H1 (cell line): Measurements from ENCODE around the gene KANSL3. TPM values are rescaled to one million over a fixed set of nuclear protein-coding genes. Genes with fewer than 3 reads are reported as not detected.

Source experiments
- CTCF ChIA-PET: fragments of 300-600 bp; sonication (Branson Sonifier 250); formaldehyde crosslinking; loops from one replicate; lab custom pipeline; 2021; ENCODE audit not compliant: partially characterized antibody; lab: Charles Lee
- POLR2A ChIA-PET: fragments of 300-600 bp; sonication (Branson Sonifier 250); formaldehyde crosslinking; loops from one replicate; lab custom pipeline; 2021; ENCODE audit warnings: inconsistent platforms; ENCODE audit not compliant: partially characterized antibody; lab: Charles Lee
- DNase-seq, 2 experiments: peaks; one replicate each; pipeline versions ENCODE4 v3.0.0 to v3.0.0-alpha.2; 2010 to 2022; ENCODE audit warnings: low spot score in 2 of 2, low read depth in 1 of 2, mixed read lengths in 1 of 2
- FAIRE-seq: peaks from 2 replicates; lab custom pipeline; 2011; peaks lifted over from hg19 to GRCh38; lab: Jason Lieb, UNC
- H2AFZ ChIP-seq: 2 replicates; pipeline ENCODE4 v1.8.1; 2012; ENCODE audit warnings: low read length, inconsistent platforms
- H2AK5ac ChIP-seq: 2 replicates; pipeline ENCODE4 v1.6.1; 2013; ENCODE audit warnings: low read depth, low read length
- H2BK120ac ChIP-seq: replicated peaks from 2 replicates; pipeline ENCODE3; 2013; ENCODE audit warnings: low read depth, low read length, inconsistent platforms
- H2BK12ac ChIP-seq: 2 replicates; pipeline ENCODE4 v1.6.1; 2013; ENCODE audit warnings: low read depth, low read length
- H2BK15ac ChIP-seq: 2 replicates; pipeline ENCODE4 v1.6.1; 2013; ENCODE audit warnings: low read length
- H2BK20ac ChIP-seq: 2 replicates; pipeline ENCODE4 v1.6.1; 2013; ENCODE audit warnings: low read length
- H2BK5ac ChIP-seq: 2 replicates; pipeline ENCODE4 v1.6.1; 2013; ENCODE audit warnings: low read depth, low read length
- H3K14ac ChIP-seq: 2 replicates; pipeline ENCODE4 v1.6.1; 2013; ENCODE audit warnings: inconsistent platforms; ENCODE audit not compliant: insufficient read length
- H3K18ac ChIP-seq: 2 replicates; pipeline ENCODE4 v1.6.1; 2013; ENCODE audit warnings: low read length; ENCODE audit errors: extremely low read depth
- H3K23ac ChIP-seq: 2 replicates; pipeline ENCODE4 v1.6.1; 2013; ENCODE audit warnings: inconsistent platforms; ENCODE audit not compliant: insufficient read length
- H3K23me2 ChIP-seq: 2 replicates; pipeline ENCODE4 v1.6.1; 2013; ENCODE audit warnings: low read depth, low read length
- H3K27ac ChIP-seq: 2 replicates; pipeline ENCODE4 v1.6.1; 2011; ENCODE audit warnings: low read depth, low read length, inconsistent platforms
- H3K27me3 ChIP-seq, 4 experiments: replicated peaks in 1 of 4; 1 replicate in 1 of 4; 2 replicates in 3 of 4; pipeline versions ENCODE4 v1.6.1 to v1.8.1; 2011 to 2013; ENCODE audit warnings: low read length in 3 of 4, mild to moderate bottlenecking in 3 of 4, inconsistent platforms in 2 of 4, mixed read lengths in 2 of 4, moderate library complexity in 1 of 4; ENCODE audit not compliant: control insufficient read depth in 3 of 4, insufficient read depth in 3 of 4; ENCODE audit errors: extremely low read depth in 1 of 4
- H3K36me3 ChIP-seq, 4 experiments: 2 replicates each; pipeline versions ENCODE4 v1.6.1 to v1.8.1; 2011 to 2013; ENCODE audit warnings: mild to moderate bottlenecking in 4 of 4, low read length in 3 of 4, moderate library complexity in 2 of 4, control low read depth in 1 of 4, inconsistent platforms in 1 of 4; ENCODE audit not compliant: insufficient read depth in 4 of 4, control insufficient read depth in 2 of 4
- H3K4ac ChIP-seq: replicated peaks from 2 replicates; pipeline ENCODE3; 2013; ENCODE audit warnings: low read length, low read depth, mixed read lengths, inconsistent platforms; ENCODE audit not compliant: insufficient read length
- H3K4me1 ChIP-seq, 4 experiments: replicated peaks in 1 of 4; 1 replicate in 1 of 4; 2 replicates in 3 of 4; pipeline versions ENCODE4 v1.6.1 to v1.8.1; 2011 to 2013; ENCODE audit warnings: low read length in 3 of 4, inconsistent platforms in 2 of 4, mixed read lengths in 1 of 4; ENCODE audit not compliant: insufficient read depth in 4 of 4, control insufficient read depth in 3 of 4
- H3K4me2 ChIP-seq, 2 experiments: 2 replicates each; pipeline versions ENCODE4 v1.6.1 to v1.8.1; 2011 to 2013; ENCODE audit warnings: low read depth in 2 of 2, low read length in 2 of 2, control low read depth in 1 of 2, inconsistent platforms in 1 of 2, mild to moderate bottlenecking in 1 of 2; ENCODE audit not compliant: insufficient read depth in 1 of 2
- H3K4me3 ChIP-seq, 4 experiments: fragments of 200-600, 300-600 bp in 1 of 4; sonication (generic), shearing (Covaris generic), sonication (Bioruptor Twin) in 1 of 4; 2 replicates each; pipeline versions ENCODE4 v1.5.1 to v1.8.1; 2011 to 2016; ENCODE audit warnings: low read length in 4 of 4, low read depth in 3 of 4, control low read depth in 2 of 4, inconsistent platforms in 2 of 4, mild to moderate bottlenecking in 2 of 4, mixed read lengths in 1 of 4, moderate library complexity in 1 of 4; ENCODE audit not compliant: insufficient read depth in 2 of 4; ENCODE audit errors: extremely low read depth in 1 of 4
- H3K56ac ChIP-seq: replicated peaks from 2 replicates; pipeline ENCODE3; 2013; ENCODE audit warnings: low read depth, mild to moderate bottlenecking, mixed read lengths, low read length, inconsistent platforms; ENCODE audit not compliant: insufficient read length
- H3K79me1 ChIP-seq: 2 replicates; pipeline ENCODE4 v1.6.1; 2013; ENCODE audit warnings: low read depth, low read length, control low read depth
- H3K79me2 ChIP-seq, 2 experiments: 2 replicates each; pipeline versions ENCODE4 v1.6.1 to v1.8.1; 2012 to 2013; ENCODE audit warnings: low read length in 2 of 2, mild to moderate bottlenecking in 2 of 2, inconsistent platforms in 1 of 2; ENCODE audit not compliant: insufficient read depth in 2 of 2, control insufficient read depth in 1 of 2
- H3K9ac ChIP-seq, 4 experiments: replicated peaks in 1 of 4; 1 replicate in 1 of 4; 2 replicates in 3 of 4; pipeline versions ENCODE4 v1.6.1 to v1.8.1; 2011 to 2013; ENCODE audit warnings: low read depth in 3 of 4, low read length in 3 of 4, control low read depth in 2 of 4, mild to moderate bottlenecking in 2 of 4, moderate library complexity in 2 of 4, inconsistent platforms in 1 of 4; ENCODE audit errors: extremely low read depth in 1 of 4
- H3K9me3 ChIP-seq, 2 experiments: 2 replicates each; pipeline versions ENCODE4 v1.6.1 to v1.8.1; 2012 to 2013; ENCODE audit warnings: mild to moderate bottlenecking in 2 of 2, moderate library complexity in 2 of 2, control low read depth in 1 of 2, inconsistent platforms in 1 of 2, low read depth in 1 of 2, low read length in 1 of 2, mixed read lengths in 1 of 2; ENCODE audit not compliant: insufficient read depth in 2 of 2
- H4K20me1 ChIP-seq, 2 experiments: replicated peaks in 1 of 2; 2 replicates each; pipeline versions ENCODE3 to v1.8.1; 2011 to 2013; ENCODE audit warnings: inconsistent platforms in 2 of 2, low read length in 2 of 2, mild to moderate bottlenecking in 1 of 2; ENCODE audit not compliant: insufficient read depth in 2 of 2, control insufficient read depth in 1 of 2
- H4K5ac ChIP-seq: 2 replicates; pipeline ENCODE4 v1.6.1; 2013; ENCODE audit warnings: low read length, low read depth, mixed read lengths, inconsistent platforms; ENCODE audit not compliant: insufficient read length
- H4K8ac ChIP-seq: 2 replicates; pipeline ENCODE4 v1.8.0; 2013; ENCODE audit warnings: mild to moderate bottlenecking, moderate library complexity, low read length, inconsistent platforms; ENCODE audit not compliant: insufficient read depth; ENCODE audit errors: extremely low read depth
- H4K91ac ChIP-seq: replicated peaks from 2 replicates; pipeline ENCODE3; 2013; ENCODE audit warnings: low read length, mixed read lengths, inconsistent platforms; ENCODE audit not compliant: insufficient read length
- EGR1 ChIP-seq: IDR thresholded peaks from 2 replicates; pipeline ENCODE4 v1.6.1; 2011; ENCODE audit warnings: low read depth, low read length, borderline replicate concordance
- KDM1A ChIP-seq: fragments of 200-600, 300-600 bp; sonication (generic); IDR thresholded peaks from 2 replicates; pipeline ENCODE4 v1.7.1; 2016; ENCODE audit warnings: mild to moderate bottlenecking, low read length, borderline replicate concordance
- SIN3A ChIP-seq, 2 experiments: IDR thresholded peaks in 1 of 2; conservative IDR thresholded peaks in 1 of 2; 2 replicates each; pipeline ENCODE4 v1.6.1; 2011 to 2012; ENCODE audit warnings: low read length in 2 of 2, improper control_type of control experiment in 1 of 2, low read depth in 1 of 2, mild to moderate bottlenecking in 1 of 2
- WGBS, 2 experiments: shearing (Covaris generic) in 1 of 2; methylation state at CpG; one replicate each; pipeline versions ENCODE4 v1.1.6 to v1.1.7; 2013 to 2015; ENCODE audit warnings: low lambda C conversion rate in 2 of 2, mixed read lengths in 2 of 2, inconsistent platforms in 1 of 2, low coverage in 1 of 2, missing lambda C conversion rate in 1 of 2; ENCODE audit not compliant: insufficient replicate concordance in 2 of 2, insufficient coverage in 1 of 2, insufficient read length in 1 of 2; ENCODE audit errors: extremely low coverage in 1 of 2, missing lambda C conversion rate in 1 of 2; 5-methylcytosine and 5-hydroxymethylcytosine counted together
- polyA plus RNA-seq, 7 experiments: library from polyadenylated mRNA; depleted of rRNA in 3 of 7; stranded (reverse) in 5 of 7; unstranded in 2 of 7; fragments of >200 nt in 5 of 7; fragments of 200-250 nt in 2 of 7; gene quantifications; 1 replicate in 5 of 7; 2 replicates in 1 of 7; 4 replicates in 1 of 7; pipeline versions ENCODE4 v1.2.1 to v1.2.3, GENCODE V29; 2011 to 2013; ENCODE audit warnings: missing spikeins in 2 of 7, mixed read lengths in 2 of 7
- total RNA-seq: library from RNA; stranded (reverse); fragmentation: NEBNext Ultra II Directional; extraction: Animal tissue kit (Norgen Biotek cat#: 25700); gene quantifications from 2 replicates; pipeline ENCODE4 v1.2.1, GENCODE V29; 2021
- TF ChIP-seq, protein P1 (sequence below), 3 experiments: IDR thresholded peaks; 1 replicate in 2 of 3; 2 replicates in 1 of 3; pipeline versions ENCODE4 v1.5.1 to v1.6.1; 2011; ENCODE audit warnings: low read length in 3 of 3, mild to moderate bottlenecking in 3 of 3, inconsistent platforms in 2 of 3, low read depth in 1 of 3, moderate library complexity in 1 of 3; ENCODE audit not compliant: insufficient read depth in 1 of 3; ENCODE audit errors: control extremely low read depth in 1 of 3

KANSL3 gene
- total and polyA plus RNA-seq, 2 of the 8 experiments (the other 6 are each of a cell fraction or from before 2014, with no cell fraction given): 19.8 to 31.4 TPM

- no peak overlapping the region for H3K14ac ChIP-seq
- H3K27me3 ChIP-seq: no peaks in the 10 kb centered on the region
- POLR2A ChIA-PET: interaction anchor here (0.6 kb wide), 1 partner anchor 184 kb away, joined by 3 read pairs; no protein-coding TSS in a partner anchor
- H2BK5ac ChIP-seq: no peak overlapping the region
- peaks cover 3 to 5% of the 10 kb centered on the region in 2 experiments for H4K20me1 ChIP-seq
- H3K18ac ChIP-seq: no peak overlapping the region
- no peak overlapping the region for H4K91ac ChIP-seq
- TF ChIP-seq EGR1: no peak
- TF ChIP-seq, protein P1, sequence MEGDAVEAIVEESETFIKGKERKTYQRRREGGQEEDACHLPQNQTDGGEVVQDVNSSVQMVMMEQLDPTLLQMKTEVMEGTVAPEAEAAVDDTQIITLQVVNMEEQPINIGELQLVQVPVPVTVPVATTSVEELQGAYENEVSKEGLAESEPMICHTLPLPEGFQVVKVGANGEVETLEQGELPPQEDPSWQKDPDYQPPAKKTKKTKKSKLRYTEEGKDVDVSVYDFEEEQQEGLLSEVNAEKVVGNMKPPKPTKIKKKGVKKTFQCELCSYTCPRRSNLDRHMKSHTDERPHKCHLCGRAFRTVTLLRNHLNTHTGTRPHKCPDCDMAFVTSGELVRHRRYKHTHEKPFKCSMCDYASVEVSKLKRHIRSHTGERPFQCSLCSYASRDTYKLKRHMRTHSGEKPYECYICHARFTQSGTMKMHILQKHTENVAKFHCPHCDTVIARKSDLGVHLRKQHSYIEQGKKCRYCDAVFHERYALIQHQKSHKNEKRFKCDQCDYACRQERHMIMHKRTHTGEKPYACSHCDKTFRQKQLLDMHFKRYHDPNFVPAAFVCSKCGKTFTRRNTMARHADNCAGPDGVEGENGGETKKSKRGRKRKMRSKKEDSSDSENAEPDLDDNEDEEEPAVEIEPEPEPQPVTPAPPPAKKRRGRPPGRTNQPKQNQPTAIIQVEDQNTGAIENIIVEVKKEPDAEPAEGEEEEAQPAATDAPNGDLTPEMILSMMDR (IDR thresholded peaks at IDR 0.05; ENCODE audit: control extremely low read depth in 1 of 3, insufficient read depth in 1 of 3, low read depth in 1 of 3, low read length in 3 of 3): no peak
- TF ChIP-seq KDM1A: no peak
- TF ChIP-seq SIN3A (conservative IDR thresholded peaks at IDR 0.05 in 1 of 2, IDR thresholded peaks at IDR 0.05 in 1 of 2; ENCODE audit: low read depth in 1 of 2, low read length in 2 of 2): no peak
- no peak overlapping the region for H2BK12ac ChIP-seq
- no peak for DNase-seq
- no peak for FAIRE-seq
- peaks cover 2% of the 10 kb centered on the region for H3K79me1 ChIP-seq
- H2AK5ac ChIP-seq: no peak overlapping the region
- H4K8ac ChIP-seq: no peak overlapping the region
- no peak overlapping the region for H3K4ac ChIP-seq
- H2BK20ac ChIP-seq: no peak overlapping the region
- no peak overlapping the region for H3K23ac ChIP-seq
- H2BK120ac ChIP-seq: no peak overlapping the region
- 90% methylated on average over 5 of the region's 5 CpGs; no CpG with 5 or more reads in 1 of the 2 experiments for WGBS, 2 experiments
- no peaks in the 10 kb centered on the region for H3K9me3 ChIP-seq
- H3K36me3 ChIP-seq: peaks cover 0 to 36% (median 11%) of the 10 kb centered on the region in 4 experiments; a peak in 6 of 8 replicates
- no peak overlapping the region for H3K9ac ChIP-seq
- no peaks in the 10 kb centered on the region for H3K23me2 ChIP-seq
- H2BK15ac ChIP-seq: no peak overlapping the region
- no peak overlapping the region for H3K56ac ChIP-seq
- no peaks in the 10 kb centered on the region for H3K79me2 ChIP-seq
- H3K4me3 ChIP-seq: no peak overlapping the region
- no peaks in the 10 kb centered on the region for H3K4me1 ChIP-seq
- H4K5ac ChIP-seq: no peak overlapping the region
- CTCF ChIA-PET: interaction anchor here (1.1 kb wide), 1 partner anchor 11 kb away, joined by 3 read pairs; no protein-coding TSS in a partner anchor
- H3K4me2 ChIP-seq: no peak overlapping the region
- no peak overlapping the region for H2AFZ ChIP-seq
- H3K27ac ChIP-seq: no peak overlapping the region
These were observed 12.2 kb downstream of the KANSL3 start for GRCh38 chr2:96625571-96626552.
